Fibroblast of pulmonary artery (primary cell): Measurements from ENCODE around the gene NPAS3.

Source experiments
- DNase-seq: peaks from one replicate; pipeline ENCODE4 v3.0.0-alpha.2; 2010; ENCODE audit warnings: low read depth
- H3K4me3 ChIP-seq: replicated peaks from 2 replicates; pipeline ENCODE4 v1.5.1; 2011; ENCODE audit warnings: low read depth, mild to moderate bottlenecking, control low read depth, low read length, moderate library complexity
- CTCF ChIP-seq: IDR thresholded peaks from 2 replicates; pipeline ENCODE4 v1.5.1; 2011; ENCODE audit warnings: mild to moderate bottlenecking, control low read depth, low read length, inconsistent platforms; ENCODE audit errors: missing control alignments

The NPAS3 gene

DNA sequence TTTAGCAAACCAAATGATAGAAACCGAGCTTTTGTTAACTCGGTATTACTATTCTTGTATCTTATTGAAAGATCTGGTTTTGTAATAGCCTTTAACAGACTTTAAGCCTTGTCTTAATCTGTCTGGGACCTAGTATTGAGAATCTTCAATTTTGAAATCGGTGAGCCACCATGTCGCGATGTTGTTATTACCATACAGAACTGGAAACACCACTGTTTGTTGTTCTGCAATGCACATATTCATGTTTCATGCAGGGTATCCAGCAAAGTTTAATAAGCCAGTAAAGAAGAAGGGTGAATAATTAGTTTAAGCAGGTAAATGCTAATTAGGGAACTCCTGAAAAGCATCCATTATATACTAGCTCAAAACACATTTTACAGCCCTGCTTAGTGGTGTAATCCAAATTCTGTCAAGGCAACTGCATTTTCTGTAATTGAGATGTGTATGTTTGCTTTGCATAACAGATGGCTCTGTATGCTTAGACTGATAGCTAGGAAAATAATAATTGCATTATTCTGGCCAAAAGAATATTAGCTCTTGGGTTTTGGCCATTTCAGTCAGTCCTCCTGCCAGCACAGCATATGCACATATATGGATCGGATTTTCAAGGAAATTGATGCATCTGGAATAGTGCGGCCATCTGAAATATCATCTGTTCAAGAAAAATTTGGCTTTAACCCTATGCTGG is 623.0 kb downstream of the NPAS3 start:
- no peak for DNase-seq
- no peak overlapping the region for H3K4me3 ChIP-seq
- TF ChIP-seq CTCF, result no peak

DNA sequence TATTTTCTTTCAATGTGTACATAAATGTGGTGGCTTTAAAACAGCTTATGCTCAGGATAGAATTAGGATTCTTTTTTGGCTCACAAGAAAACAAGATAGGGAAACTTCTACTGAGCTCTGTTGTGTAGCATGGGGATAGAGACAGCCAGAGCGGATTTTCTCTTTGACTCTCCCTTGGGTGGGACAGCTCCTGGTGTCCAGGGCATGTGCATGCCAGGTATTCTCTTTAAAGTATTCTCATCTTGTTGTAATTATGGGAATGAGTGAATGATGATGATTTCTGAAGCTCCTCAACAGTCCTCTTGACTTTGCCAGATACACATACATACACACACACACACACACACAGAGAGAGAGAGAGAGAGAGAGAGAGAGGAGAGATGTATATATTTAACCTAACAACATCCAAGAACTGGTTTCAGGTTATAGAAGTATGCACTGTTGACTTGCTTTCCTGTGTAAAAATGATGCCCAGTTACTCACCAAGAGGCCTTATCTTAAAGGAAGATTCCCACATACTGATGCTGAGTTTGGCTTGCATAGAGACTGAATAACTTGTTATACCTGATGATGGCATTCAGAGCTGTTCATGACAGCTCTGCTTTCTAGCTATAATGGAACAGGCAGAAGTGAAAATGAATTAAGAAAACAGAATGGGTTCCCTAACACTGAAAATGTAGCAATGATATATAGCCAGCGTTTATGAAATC is 624.7 kb downstream of the NPAS3 start:
- peak; percentile 31 for DNase-seq
- H3K4me3 ChIP-seq, result no peak overlapping the region
- TF ChIP-seq CTCF, result no peak

- no peak for TF ChIP-seq CTCF
- DNase-seq, result no peak
- H3K4me3 ChIP-seq, result no peak overlapping the region
These were observed 625.2 kb downstream of the NPAS3 start for GRCh38 chr14:33563901-33564197.

DNA sequence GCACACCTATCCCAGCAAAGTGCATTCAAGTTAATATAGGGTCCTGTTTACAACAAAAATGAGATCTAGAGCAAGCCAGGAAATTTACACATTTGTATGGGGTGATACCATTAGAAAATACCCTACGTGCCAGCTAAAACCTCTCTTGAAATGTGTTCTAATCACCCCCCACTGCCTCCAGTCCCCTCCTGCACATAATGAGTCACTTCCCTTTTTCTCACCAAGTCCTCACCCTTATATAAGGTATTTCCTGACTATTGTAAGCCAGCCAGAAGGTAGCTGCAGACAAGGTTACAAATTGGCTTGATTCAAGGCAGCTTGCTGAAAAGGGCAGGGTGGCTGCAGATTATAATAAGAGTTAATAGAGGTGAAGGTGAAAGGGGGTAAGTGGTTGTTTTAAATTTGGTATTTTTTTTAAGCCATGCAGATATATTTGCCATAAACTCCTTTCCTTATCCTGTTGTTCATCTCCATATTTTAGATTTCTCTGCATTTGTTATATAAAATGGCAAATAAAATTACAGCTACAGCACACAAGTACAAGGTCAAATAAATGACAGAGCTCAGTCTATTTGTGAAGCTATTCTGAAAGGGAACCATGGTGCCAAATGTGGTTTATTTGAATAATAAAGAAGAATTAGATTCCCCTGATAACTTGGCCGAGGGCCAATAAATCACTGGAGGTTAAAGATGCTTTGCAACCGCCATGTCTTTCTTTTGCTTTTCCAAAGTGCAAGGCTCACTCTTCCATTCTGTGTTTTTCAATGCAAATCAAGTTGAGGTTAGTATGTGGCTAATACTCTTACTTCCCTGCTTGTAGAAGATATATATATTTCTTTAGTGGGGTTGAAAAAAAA is 626.3 kb downstream of the NPAS3 start:
- DNase-seq, result peak; percentile 91
- TF ChIP-seq CTCF, result no peak

DNA sequence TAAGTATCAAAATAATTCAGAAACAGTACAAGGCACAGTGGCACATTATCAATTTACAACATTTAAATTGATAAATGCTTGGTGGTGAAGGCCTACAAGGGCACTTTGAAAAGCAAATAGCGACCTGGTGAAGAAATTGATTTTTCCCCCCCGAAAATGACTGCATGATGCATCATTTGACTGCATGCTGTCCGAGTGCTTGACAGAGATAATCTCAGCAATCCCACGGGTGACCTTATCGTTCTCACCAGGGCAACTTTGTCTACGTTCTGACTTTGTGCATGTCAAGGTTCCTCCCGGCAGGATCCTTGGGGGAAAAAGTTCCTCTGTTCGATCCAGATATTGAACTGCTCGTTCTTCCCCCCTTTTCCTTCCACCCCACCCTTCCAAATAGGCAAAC is 627.4 kb downstream of the NPAS3 start:
- no peak overlapping the region for H3K4me3 ChIP-seq
- no peak for DNase-seq
- TF ChIP-seq CTCF, result no peak

More for the DNA sequence above, 626.3 kb downstream of the NPAS3 start:
- no peak overlapping the region for H3K4me3 ChIP-seq

GRCh38 chr14:33567023-33567728 is 628.5 kb downstream of the NPAS3 start:
- no peak for TF ChIP-seq CTCF
- DNase-seq, result no peak
- no peak overlapping the region for H3K4me3 ChIP-seq
